ENCODE data around the gene FAM227A. TPM values are rescaled to one million over a fixed set of nuclear protein-coding genes. Genes with fewer than 3 reads are reported as not detected.

Gene FAM227A
- total and polyA plus RNA-seq, 2 of the 8 experiments (the other 6 are each of a cell fraction or from before 2014, with no cell fraction given): 2.1 to 3.9 TPM

GRCh38 chr22:38700789-38701628, 44.8 kb upstream of the FAM227A start, which contains the start of gene JOSD1 (continued):
- no peak for TF ChIP-seq BCL11A (IDR thresholded peaks at IDR 0.05; ENCODE audit: low read depth in 2 of 2, low read length in 2 of 2)
- peak; percentile 89 for TF ChIP-seq PHF8 (conservative IDR thresholded peaks at IDR 0.05; ENCODE audit: low read depth, low read length)
- peak; percentile 96 for TF ChIP-seq EGR1 (IDR thresholded peaks at IDR 0.05; ENCODE audit: borderline replicate concordance, low read depth, low read length)
- no peak for TF ChIP-seq NANOG (IDR thresholded peaks at IDR 0.05; ENCODE audit: insufficient read depth, low read depth, low read length, poor library complexity, severe bottlenecking)
- TF ChIP-seq USF2 (IDR thresholded peaks at IDR 0.05; ENCODE audit: low read length): no peak
- TF ChIP-seq JUND (IDR thresholded peaks at IDR 0.05; ENCODE audit: low read length): peak; percentile 96
- no peak for TF ChIP-seq TEAD4 (IDR thresholded peaks at IDR 0.05; ENCODE audit: low read depth, low read length)
- no peak for TF ChIP-seq SIRT6 (IDR thresholded peaks at IDR 0.05; ENCODE audit: low read length)
- TF ChIP-seq BACH1 (IDR thresholded peaks at IDR 0.05; ENCODE audit: low read length): no peak
- TF ChIP-seq JUN (IDR thresholded peaks at IDR 0.05; ENCODE audit: low read depth, low read length): peak; percentile 76; the same call in 1 of the 2 replicates
- TF ChIP-seq KDM4A (IDR thresholded peaks at IDR 0.05; ENCODE audit: low read depth, low read length, severe bottlenecking): peak; percentile 81
- peak; percentile 47; the same call in 1 of the 2 replicates for TF ChIP-seq E2F6 (IDR thresholded peaks at IDR 0.05)
- no peak for TF ChIP-seq GABPA (IDR thresholded peaks at IDR 0.05; ENCODE audit: borderline replicate concordance, insufficient read depth, low read length)
- peak; percentile 80 for TF ChIP-seq ASH2L (IDR thresholded peaks at IDR 0.05; ENCODE audit: low read length)
- peak; percentile 23; the same call in 1 of the 2 replicates for TF ChIP-seq YY1 (IDR thresholded peaks at IDR 0.05; ENCODE audit: low read depth, low read length)
- no peak for TF ChIP-seq HDAC2 (IDR thresholded peaks at IDR 0.05; ENCODE audit: borderline replicate concordance in 1 of 2, low read depth in 2 of 2, low read length in 2 of 2)
- TF ChIP-seq, protein P1, sequence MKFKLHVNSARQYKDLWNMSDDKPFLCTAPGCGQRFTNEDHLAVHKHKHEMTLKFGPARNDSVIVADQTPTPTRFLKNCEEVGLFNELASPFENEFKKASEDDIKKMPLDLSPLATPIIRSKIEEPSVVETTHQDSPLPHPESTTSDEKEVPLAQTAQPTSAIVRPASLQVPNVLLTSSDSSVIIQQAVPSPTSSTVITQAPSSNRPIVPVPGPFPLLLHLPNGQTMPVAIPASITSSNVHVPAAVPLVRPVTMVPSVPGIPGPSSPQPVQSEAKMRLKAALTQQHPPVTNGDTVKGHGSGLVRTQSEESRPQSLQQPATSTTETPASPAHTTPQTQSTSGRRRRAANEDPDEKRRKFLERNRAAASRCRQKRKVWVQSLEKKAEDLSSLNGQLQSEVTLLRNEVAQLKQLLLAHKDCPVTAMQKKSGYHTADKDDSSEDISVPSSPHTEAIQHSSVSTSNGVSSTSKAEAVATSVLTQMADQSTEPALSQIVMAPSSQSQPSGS (IDR thresholded peaks at IDR 0.05; ENCODE audit: low read length): peak; percentile 83
- TF ChIP-seq TBP (IDR thresholded peaks at IDR 0.05; ENCODE audit: low read depth, low read length): peak; percentile 45
- TF ChIP-seq CHD2 (IDR thresholded peaks at IDR 0.05; ENCODE audit: low read length): 0 out of 2 replicates have a peak, but pooled peaks have one; percentile 9
- no peak; the same call in 1 of the 2 replicates for TF ChIP-seq MAX (IDR thresholded peaks at IDR 0.05)
